WTC11 (cell line): ENCODE measurements around the gene EVPLL.

Experiments
- ATF2 ChIP-seq: sonication (generic); formaldehyde crosslinking; IDR thresholded peaks from 2 replicates; pipeline ENCODE4 v1.8.1; 2022; ENCODE audit warnings: low read depth, missing genetic modification reagents, borderline replicate concordance
- CBFB ChIP-seq: sonication (generic); formaldehyde crosslinking; IDR thresholded peaks from 2 replicates; pipeline ENCODE4 v1.8.1; 2022; ENCODE audit warnings: mild to moderate bottlenecking, low read depth, missing genetic modification reagents
- CTCF ChIP-seq: fragments of 200-600 bp; IDR thresholded peaks from 2 replicates; pipeline ENCODE4 v1.8.0; 2022; ENCODE audit warnings: antibody characterized with exemption
- ZNF317 ChIP-seq: sonication (generic); formaldehyde crosslinking; IDR thresholded peaks from 2 replicates; pipeline ENCODE4 v1.8.1; 2023; ENCODE audit warnings: low read depth, mild to moderate bottlenecking, moderate library complexity, missing genetic modification reagents, borderline replicate concordance
- TF ChIP-seq, protein P1 (sequence below): sonication (generic); formaldehyde crosslinking; IDR thresholded peaks from 2 replicates; pipeline ENCODE4 v1.8.0; 2022; ENCODE audit warnings: mild to moderate bottlenecking, missing genetic modification reagents

DNA sequence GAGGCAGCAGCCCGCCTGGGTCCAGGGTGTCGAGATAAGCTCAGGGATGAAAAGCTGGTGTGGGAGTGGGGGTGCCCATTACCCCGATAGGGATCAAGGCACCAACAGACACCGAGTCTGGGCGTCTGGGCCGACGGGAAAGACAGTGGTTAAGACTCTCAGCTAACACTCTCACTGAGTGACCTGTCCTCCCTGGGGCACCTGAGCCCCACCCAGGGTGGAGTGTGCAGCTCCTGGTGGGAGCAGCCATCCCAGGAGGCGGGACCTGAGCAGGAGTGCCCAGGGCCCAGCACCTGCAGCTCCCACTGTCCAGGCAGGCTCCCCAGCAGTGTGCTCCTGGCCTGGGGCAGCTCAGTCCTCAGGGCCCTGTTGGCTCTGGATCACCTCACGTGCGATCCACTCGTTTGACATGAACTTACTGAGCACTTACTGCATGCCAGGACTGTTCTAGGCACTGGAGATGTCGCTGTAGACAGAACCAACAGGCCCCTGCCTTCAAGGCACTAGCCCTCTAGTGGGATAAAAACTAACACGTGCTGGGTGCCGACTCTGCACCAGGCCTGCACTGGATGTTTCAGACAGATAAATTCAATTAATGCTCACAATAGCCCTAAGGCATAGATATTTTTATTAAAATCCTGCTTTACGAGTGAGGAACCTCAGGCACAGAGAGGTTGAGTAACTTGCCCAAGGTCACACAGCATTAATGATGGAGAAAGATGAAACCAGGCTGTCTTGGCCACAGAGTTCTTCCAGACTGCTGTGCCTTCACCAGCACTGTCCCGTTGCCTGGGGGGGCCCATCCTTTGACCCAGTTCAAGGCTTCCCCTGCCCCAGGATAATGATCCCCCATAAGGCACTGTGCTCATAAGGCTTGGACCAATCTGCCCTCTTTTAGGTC lies 1.9 kb downstream of the EVPLL start:
- TF ChIP-seq ZNF317 (CRISPR knock-in tag), result no peak
- no peak for TF ChIP-seq ATF2 (CRISPR knock-in tag)
- TF ChIP-seq, protein P1, sequence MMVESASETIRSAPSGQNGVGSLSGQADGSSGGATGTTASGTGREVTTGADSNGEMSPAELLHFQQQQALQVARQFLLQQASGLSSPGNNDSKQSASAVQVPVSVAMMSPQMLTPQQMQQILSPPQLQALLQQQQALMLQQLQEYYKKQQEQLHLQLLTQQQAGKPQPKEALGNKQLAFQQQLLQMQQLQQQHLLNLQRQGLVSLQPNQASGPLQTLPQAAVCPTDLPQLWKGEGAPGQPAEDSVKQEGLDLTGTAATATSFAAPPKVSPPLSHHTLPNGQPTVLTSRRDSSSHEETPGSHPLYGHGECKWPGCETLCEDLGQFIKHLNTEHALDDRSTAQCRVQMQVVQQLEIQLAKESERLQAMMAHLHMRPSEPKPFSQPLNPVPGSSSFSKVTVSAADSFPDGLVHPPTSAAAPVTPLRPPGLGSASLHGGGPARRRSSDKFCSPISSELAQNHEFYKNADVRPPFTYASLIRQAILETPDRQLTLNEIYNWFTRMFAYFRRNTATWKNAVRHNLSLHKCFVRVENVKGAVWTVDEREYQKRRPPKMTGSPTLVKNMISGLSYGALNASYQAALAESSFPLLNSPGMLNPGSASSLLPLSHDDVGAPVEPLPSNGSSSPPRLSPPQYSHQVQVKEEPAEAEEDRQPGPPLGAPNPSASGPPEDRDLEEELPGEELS (CRISPR knock-in tag), result no peak
- TF ChIP-seq CBFB, result no peak
- TF ChIP-seq CTCF, result no peak
